Measurements from ENCODE around the gene SLC2A5.
"Not testable (repeated sequence)": the region's sequence is repeated elsewhere in the genome, so short reads cannot be mapped to it uniquely, and the experiment has no call there.

Gene SLC2A5

DNA sequence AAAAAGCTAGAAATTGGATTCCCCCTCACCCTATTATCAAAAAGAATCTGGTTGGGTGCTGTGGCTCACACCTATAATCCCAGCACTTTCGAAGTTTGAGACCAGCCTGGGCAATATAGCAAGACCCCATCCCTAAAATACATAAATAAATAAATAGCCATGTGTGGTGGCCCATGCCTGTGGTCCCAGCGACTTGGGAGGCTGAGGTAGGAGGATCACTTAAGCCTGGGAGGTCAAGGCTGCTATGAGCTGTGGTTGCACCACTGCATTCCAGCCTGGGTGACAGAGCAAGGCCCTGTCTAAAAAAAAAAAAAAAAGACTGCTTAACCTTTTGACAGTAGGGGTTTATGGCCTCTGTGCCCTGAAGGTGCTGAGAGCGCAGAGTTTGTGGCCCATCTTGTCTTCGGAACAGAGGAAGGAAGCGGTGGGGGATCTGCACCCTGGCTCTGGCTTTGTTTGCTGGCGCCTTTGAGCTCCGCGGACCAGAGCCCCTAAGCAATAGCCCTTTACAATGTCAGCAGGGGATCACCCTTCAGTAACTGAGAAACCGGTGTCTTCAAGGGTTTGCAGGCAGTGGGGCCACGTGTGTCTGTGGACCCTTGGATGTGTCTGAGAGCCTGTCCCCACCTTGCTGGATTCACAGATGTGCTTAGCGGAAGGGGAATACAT lies 65.3 kb downstream of the SLC2A5 start:
- no peak for DNase-seq

GRCh38 chr1:9002215-9002560 lies 67.2 kb downstream of the SLC2A5 start:
- DNase-seq = not testable (repeated sequence)

DNA sequence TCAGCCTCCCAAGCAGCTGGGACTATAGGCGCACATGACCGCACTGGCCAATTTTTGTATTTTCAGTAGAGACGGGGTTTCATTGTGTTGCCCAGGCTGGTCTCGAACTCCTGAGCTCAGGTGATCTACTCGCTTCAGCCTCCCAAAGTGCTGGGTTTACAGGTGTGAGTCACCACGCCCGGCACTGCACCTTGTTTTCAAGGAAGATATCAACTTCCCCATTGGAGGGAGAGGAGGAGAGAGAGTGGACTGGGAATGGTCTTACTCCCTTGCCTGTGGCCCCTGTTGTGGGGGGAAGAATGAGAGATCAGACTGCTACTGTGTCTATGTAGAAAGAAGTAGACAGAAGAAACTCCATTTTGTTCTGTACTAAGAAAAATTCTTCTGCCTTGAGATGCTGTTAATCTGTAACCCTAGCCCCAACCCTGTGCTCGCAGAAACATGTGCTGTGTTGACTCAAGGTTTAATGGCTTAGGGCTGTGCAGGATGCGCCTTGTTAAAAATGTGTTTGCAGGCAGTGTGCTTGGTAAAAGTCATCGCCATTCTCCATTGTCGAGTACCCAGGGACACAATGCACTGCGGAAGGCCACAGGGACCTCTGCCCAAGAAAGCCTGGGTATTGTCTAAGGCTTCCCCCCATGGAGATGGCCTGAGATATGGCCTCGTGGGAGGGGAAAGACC lies 67.8 kb downstream of the SLC2A5 start:
- DNase-seq = not testable (repeated sequence)

DNA sequence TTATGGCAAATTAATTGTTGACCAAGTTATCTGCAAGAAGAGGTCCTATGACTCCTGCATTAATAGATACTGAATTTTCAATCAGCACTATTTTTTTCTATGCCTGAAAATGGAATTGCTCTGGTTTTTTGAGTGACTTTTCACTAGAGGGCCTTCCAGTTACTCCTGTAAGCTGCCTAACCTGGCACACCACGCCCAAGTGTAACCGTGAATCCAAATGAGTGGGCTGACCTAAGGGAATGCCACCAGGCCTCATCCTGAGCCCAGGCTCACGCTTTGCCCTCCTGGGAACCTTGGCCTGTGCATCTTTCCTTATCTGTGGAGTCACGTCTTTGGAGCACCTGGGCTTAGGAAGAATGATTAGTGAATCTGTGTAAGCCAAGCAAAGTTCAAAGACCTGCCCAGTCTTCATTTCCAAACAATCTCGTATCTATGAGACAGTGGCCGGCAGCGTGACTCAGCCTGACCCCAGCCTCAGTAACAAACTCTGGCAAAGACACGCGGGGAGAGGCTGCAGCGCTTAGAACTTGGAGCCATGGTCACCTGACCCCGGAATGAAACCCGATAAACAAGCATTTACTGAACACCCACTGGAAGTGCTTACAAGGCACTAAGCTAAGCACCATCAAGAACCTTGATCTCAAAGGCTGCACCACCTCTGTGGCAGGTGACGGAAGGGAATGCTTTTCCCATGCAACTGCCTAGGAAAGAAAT lies 75.3 kb downstream of the SLC2A5 start:
- not testable (repeated sequence) for DNase-seq

- no peak for DNase-seq
These were observed 76.3 kb downstream of the SLC2A5 start for GRCh38 chr1:8992936-8993687.

DNA sequence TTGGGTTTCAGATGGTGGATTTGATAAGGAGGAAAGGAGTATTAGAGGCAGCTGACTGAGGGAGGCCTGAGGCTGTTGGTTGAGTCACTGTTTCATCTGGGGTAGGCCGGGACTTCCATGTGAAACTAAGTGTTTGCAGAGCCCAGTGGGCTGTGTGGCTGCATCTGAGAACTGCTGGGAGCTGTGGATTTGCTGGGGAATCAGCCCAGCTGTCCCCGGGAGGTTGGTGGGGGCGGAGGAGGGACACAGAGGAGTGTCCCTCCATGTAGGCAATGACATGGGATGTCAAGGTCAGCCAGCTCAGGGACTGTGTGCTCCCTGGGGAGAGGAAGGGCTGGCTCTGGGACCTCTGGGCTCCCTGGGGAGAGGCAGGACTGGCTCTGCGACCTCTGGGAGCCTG lies 79.6 kb downstream of the SLC2A5 start:
- no peak for DNase-seq

DNA sequence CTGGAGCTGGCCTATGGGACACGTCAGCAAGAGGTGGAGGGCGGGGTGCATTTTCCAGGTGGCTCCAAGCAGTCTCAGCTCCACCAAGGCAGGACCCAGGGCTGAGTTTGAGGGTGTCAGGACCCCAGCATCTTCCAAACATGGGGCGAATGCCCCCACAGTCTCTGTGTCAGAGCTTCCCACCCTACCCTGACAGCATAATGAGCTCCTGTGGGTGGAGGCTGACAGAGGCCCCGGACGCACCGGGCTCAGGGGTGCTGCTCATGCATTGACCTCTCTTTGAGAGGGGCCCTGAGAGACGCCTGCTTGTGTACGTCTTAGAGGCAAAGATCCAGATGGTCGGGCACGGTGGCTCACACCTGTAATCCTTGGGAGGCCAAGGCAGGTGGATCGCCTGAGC lies 80.4 kb downstream of the SLC2A5 start:
- DNase-seq = no peak

GRCh38 chr1:8988618-8988967 lies 80.8 kb downstream of the SLC2A5 start:
- no peak for DNase-seq

DNA sequence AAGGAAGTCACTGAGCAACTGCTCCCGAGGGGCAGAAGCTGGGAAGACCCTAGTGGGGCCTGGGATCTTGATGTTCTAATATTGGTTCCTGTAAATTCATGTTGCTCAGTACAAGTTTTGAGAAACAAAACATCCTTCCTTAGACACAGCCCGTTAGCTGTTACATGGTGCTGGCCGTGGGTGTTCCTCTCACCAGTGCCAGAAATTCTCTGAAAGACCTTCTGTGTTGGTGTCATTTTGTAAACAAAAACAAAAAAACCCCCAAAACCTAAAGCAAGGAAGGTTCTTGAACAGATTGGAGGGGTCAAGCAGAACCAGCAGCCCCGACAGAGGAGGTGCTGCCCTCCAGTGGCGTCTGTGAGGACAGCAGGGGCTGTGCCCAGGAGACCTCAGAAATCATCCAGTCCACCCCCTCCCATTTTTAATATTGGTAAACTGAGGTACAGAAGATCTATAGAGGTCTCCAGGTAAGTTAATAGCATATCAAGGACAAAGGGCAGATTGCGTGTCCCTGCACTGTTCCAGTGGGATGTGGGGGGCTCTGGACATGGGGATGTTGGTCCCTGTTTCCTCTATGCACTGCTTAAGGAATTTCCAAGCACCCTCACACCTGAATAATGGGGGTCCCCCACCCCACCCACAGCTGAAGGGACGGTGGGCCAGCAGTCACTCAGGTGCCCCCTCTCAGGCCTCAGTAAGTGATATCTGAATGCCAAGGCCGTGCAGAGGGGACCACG lies 81.4 kb downstream of the SLC2A5 start:
- no peak for DNase-seq

DNA sequence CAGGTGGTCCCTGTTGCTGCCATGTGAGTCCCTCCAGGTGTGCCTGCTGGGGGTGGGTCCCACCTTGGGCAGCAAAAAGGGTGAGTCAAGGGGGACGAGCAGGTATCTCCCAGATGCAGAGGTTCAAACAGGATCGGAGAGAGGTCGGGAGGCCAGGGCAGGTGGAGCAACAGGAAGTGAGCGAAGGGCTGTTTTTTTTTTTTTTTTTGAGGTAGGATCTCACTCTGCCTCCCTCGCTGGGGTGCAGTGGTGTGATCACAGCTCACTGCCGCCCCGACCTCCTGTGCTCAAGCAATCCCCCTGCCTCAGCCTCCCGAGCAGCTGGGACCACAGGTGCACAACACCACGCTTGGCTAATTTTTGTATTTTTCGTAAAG lies 82.6 kb downstream of the SLC2A5 start:
- no peak for DNase-seq

DNA sequence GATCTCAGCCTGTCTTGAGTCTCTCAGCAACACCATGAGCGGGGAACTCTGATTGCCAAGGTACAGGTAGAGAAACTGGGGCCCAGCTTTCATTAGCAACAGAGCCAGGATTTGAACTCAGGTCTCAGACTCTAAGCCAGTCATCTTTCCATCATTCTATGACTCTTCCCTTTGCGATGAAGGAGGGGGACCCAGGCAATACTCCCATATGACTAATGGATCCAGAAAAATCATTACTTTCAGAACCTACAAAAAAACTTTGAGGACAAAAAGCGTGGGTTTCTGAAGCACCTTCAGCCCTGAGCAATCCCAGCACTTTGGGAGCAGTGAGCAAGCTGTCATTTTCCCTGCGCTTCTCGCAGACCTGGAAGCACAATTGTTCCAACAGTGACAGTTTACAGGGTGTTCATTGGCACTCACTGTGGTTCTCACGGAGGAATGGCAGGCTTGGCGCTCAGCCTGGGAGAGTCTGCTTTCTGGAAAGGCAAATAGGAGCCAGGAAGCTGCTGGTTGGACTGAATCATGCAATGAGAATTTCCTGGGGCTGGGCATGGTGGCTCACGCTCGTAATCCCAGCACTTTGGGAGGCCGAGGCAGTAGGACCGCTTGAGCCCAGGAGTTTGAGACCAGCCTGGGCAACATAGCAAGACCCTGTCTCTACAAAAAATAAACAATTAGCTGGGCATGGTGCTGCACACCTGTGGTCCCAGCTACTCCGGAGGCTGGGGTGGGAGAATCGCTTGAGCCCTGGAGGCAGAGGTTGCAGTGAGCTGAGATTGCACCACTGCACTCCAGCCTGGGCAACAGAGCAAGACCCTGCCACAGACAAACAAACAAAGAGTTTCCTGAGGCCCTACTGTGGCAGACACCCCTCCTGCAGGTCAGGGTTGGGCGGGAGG lies 83.3 kb downstream of the SLC2A5 start:
- DNase-seq = peak; percentile 45

All from GOT3 (cell line).